ENCODE data around the gene HDAC7. TPM values are rescaled to one million over a fixed set of nuclear protein-coding genes. Genes with fewer than 3 reads are reported as not detected.

Gene HDAC7
- total RNA-seq, 3 donors from 2014 or later (not counting 1 experiment from before 2014, with no cell fraction given) = 141 to 235 (median 147) TPM

DNA sequence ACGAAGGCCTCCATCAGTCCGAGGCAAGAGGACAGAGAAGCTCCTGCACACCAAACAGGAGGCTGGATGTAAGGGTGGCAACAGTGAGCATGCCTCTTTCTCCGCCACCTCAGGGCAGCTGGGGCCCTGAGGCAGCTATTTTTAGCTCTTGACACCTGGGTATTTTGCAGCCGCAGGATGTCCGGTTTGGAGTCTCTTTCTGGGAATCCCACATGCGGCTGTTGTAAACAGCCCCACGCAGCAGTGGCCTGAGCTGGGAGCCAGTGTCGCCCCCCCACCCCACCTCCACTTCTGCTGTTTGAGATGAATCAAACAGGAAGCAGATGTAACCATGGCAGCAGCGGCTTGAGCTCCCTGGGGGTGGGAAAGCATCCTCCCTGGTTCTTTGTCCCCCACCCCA lies 11.7 kb downstream of the HDAC7 start:
- peaks cover 88 to 95% of the 10 kb centered on the region in 2 donors for H3K4me1 Mint-ChIP-seq
- peaks cover 97% of the 10 kb centered on the region for H3K4me1 ChIP-seq (ENCODE audit: control insufficient read depth, insufficient read depth, low read length)
- H3K36me3 Mint-ChIP-seq = no peaks in the 10 kb centered on the region
- peak overlapping the region; percentile 87 for H3K27ac ChIP-seq (ENCODE audit: low read length)
- peak; percentile 73 to 85 for DNase-seq
- ATAC-seq = peak; percentile 50 to 65 (median 64)
- peaks cover 6% of the 10 kb centered on the region for H3K36me3 ChIP-seq (ENCODE audit: control insufficient read depth, insufficient read depth, low read length)
- H3K27ac Mint-ChIP-seq = peak overlapping the region; percentile 91 to 92
- TF ChIP-seq, protein P1, sequence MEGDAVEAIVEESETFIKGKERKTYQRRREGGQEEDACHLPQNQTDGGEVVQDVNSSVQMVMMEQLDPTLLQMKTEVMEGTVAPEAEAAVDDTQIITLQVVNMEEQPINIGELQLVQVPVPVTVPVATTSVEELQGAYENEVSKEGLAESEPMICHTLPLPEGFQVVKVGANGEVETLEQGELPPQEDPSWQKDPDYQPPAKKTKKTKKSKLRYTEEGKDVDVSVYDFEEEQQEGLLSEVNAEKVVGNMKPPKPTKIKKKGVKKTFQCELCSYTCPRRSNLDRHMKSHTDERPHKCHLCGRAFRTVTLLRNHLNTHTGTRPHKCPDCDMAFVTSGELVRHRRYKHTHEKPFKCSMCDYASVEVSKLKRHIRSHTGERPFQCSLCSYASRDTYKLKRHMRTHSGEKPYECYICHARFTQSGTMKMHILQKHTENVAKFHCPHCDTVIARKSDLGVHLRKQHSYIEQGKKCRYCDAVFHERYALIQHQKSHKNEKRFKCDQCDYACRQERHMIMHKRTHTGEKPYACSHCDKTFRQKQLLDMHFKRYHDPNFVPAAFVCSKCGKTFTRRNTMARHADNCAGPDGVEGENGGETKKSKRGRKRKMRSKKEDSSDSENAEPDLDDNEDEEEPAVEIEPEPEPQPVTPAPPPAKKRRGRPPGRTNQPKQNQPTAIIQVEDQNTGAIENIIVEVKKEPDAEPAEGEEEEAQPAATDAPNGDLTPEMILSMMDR (IDR thresholded peaks at IDR 0.05) = no peak
- H3K4me3 ChIP-seq (ENCODE audit: low read length) = peak overlapping the region; percentile 3
- H3K27me3 ChIP-seq (ENCODE audit: control insufficient read depth, insufficient read depth, low read length) = no peaks in the 10 kb centered on the region
- 0% methylated on average over 9 of the region's 9 CpGs for WGBS (ENCODE audit: insufficient coverage)
- intact Hi-C loops (cut with micrococcal nuclease) = no loop called here
- no peaks in the 10 kb centered on the region for H3K27me3 Mint-ChIP-seq (ENCODE audit: low read depth in 2 of 2)
- no peaks in the 10 kb centered on the region for H3K9me3 ChIP-seq (ENCODE audit: control insufficient read depth, insufficient read depth, low read length)
- peak overlapping the region; percentile 78 for H3K4me3 Mint-ChIP-seq
- H3K9me3 Mint-ChIP-seq = no peaks in the 10 kb centered on the region

GRCh38 chr12:47807338-47807737 lies 12.4 kb downstream of the HDAC7 start:
- Histone ChIP-seq H3K36me3 (ENCODE audit: control insufficient read depth, insufficient read depth, low read length) (peaks cover 6% of the 10 kb centered on the region), H3K4me1 (ENCODE audit: control insufficient read depth, insufficient read depth, low read length) (peaks cover 99% of the 10 kb centered on the region), H3K4me3 (ENCODE audit: low read length) (no peak overlapping the region), H3K27ac (ENCODE audit: low read length) (peak overlapping the region; percentile 87), H3K27me3 (ENCODE audit: control insufficient read depth, insufficient read depth, low read length) (no peaks in the 10 kb centered on the region), H3K9me3 (ENCODE audit: control insufficient read depth, insufficient read depth, low read length) (no peaks in the 10 kb centered on the region)
- intact Hi-C loops (cut with micrococcal nuclease) = no loop called here
- Mint-ChIP-seq H3K9me3 (no peaks in the 10 kb centered on the region), H3K4me1 (peaks cover 89 to 95% of the 10 kb centered on the region in 2 donors), H3K27ac (peak overlapping the region; percentile 91 to 92), H3K4me3 (peak overlapping the region; percentile 78), H3K27me3 (ENCODE audit: low read depth in 2 of 2) (no peaks in the 10 kb centered on the region), H3K36me3 (no peaks in the 10 kb centered on the region)
- 74% methylated on average over 5 of the region's 5 CpGs for WGBS (ENCODE audit: insufficient coverage)
- DNase-seq (no peak), ATAC-seq (no peak)
- TF ChIP-seq, protein P1 (IDR thresholded peaks at IDR 0.05) = no peak

GRCh38 chr12:47805417-47805816 lies 14.3 kb downstream of the HDAC7 start:
- no peaks in the 10 kb centered on the region for H3K9me3 Mint-ChIP-seq
- H3K27me3 Mint-ChIP-seq (ENCODE audit: low read depth in 2 of 2) = no peaks in the 10 kb centered on the region
- H3K27ac Mint-ChIP-seq = peak overlapping the region; percentile 91 to 92
- 77% methylated on average over 2 of the region's 2 CpGs for WGBS (ENCODE audit: insufficient coverage)
- Histone ChIP-seq H3K9me3 (ENCODE audit: control insufficient read depth, insufficient read depth, low read length) (no peaks in the 10 kb centered on the region), H3K4me3 (ENCODE audit: low read length) (no peak overlapping the region), H3K27ac (ENCODE audit: low read length) (peak overlapping the region; percentile 4), H3K36me3 (ENCODE audit: control insufficient read depth, insufficient read depth, low read length) (peaks cover 12% of the 10 kb centered on the region), H3K4me1 (ENCODE audit: control insufficient read depth, insufficient read depth, low read length) (peaks cover 97% of the 10 kb centered on the region), H3K27me3 (ENCODE audit: control insufficient read depth, insufficient read depth, low read length) (no peaks in the 10 kb centered on the region)
- peak overlapping the region; percentile 35 for H3K4me3 Mint-ChIP-seq
- TF ChIP-seq, protein P1 (IDR thresholded peaks at IDR 0.05) = no peak
- H3K36me3 Mint-ChIP-seq = no peaks in the 10 kb centered on the region
- intact Hi-C loops (cut with micrococcal nuclease) = no loop called here
- H3K4me1 Mint-ChIP-seq = peaks cover 90 to 93% of the 10 kb centered on the region in 2 donors
- DNase-seq = no peak
- ATAC-seq = no peak

- Mint-ChIP-seq H3K4me1 (peaks cover 83 to 92% of the 10 kb centered on the region in 2 donors), H3K27me3 (ENCODE audit: low read depth in 2 of 2) (no peaks in the 10 kb centered on the region), H3K36me3 (no peaks in the 10 kb centered on the region), H3K27ac (peak overlapping the region; percentile 91 to 92), H3K4me3 (no peak overlapping the region), H3K9me3 (no peaks in the 10 kb centered on the region)
- DNase-seq = no peak
- Histone ChIP-seq H3K4me1 (ENCODE audit: control insufficient read depth, insufficient read depth, low read length) (peaks cover 97% of the 10 kb centered on the region), H3K4me3 (ENCODE audit: low read length) (no peak overlapping the region), H3K27ac (ENCODE audit: low read length) (no peak overlapping the region), H3K9me3 (ENCODE audit: control insufficient read depth, insufficient read depth, low read length) (no peaks in the 10 kb centered on the region), H3K27me3 (ENCODE audit: control insufficient read depth, insufficient read depth, low read length) (no peaks in the 10 kb centered on the region), H3K36me3 (ENCODE audit: control insufficient read depth, insufficient read depth, low read length) (peaks cover 12% of the 10 kb centered on the region)
- intact Hi-C loops (cut with micrococcal nuclease) = no loop called here
- no peak for ATAC-seq
- 86% methylated on average over 8 of the region's 8 CpGs for WGBS (ENCODE audit: insufficient coverage)
- TF ChIP-seq, protein P1 (IDR thresholded peaks at IDR 0.05) = no peak
Observed at GRCh38 chr12:47804171-47804570, 15.5 kb downstream of the HDAC7 start.

All from natural killer cell (primary cell).